ENCODE data around the gene RASSF1. TPM values are rescaled to one million over a fixed set of nuclear protein-coding genes. Genes with fewer than 3 reads are reported as not detected.

The RASSF1 gene
- total and polyA plus RNA-seq, 2 of the 8 experiments (the other 6 are each of a cell fraction or from before 2014, with no cell fraction given) = 10.3 to 15.7 TPM

- no peak for TF ChIP-seq CHD7 (IDR thresholded peaks at IDR 0.05; ENCODE audit: insufficient replicate concordance, low read length)
- no peak for TF ChIP-seq EGR1 (IDR thresholded peaks at IDR 0.05; ENCODE audit: borderline replicate concordance, low read depth, low read length)
Observed at GRCh38 chr3:50300681-50301254, 39.9 kb downstream of the RASSF1 start (continued).

All from H1 (cell line).